Measurements from ENCODE around the gene TEAD3. TPM values are rescaled to one million over a fixed set of nuclear protein-coding genes. Genes with fewer than 3 reads are reported as not detected.

Gene TEAD3
- total RNA-seq, 2 experiments from 2014 or later, result not detected

DNA sequence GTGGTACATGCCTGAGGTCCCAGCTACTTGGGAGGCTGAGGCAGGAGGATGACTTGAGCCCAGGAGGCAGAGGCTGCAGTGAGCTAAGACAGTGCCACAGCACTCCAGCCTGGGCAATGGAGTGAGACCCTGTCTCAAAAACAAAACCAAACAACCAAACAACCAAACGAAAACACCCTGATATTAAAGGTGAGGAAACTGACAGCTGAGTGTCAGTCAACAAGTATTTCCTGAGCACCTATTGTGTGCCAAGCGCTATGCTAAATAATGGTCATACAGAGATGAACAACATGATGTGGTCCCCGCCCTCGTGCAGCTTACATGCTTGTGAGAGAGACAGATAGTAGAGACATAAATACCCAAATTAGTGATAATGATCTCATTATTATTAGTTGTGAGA, 17.7 kb upstream of the TEAD3 start:
- no peaks in the 10 kb centered on the region for H3K9me3 ChIP-seq (ENCODE audit: low read length)

GRCh38 chr6:35512740-35513139, 15.9 kb upstream of the TEAD3 start, which contains the start of gene TULP1:
TULP1 (minus strand) TSS chr6:35512896; CDS start chr6:35512858, 38 bp downstream.
- CTCF ChIA-PET (ENCODE audit: unreplicated experiment), result no interaction called here
- DNase-seq (ENCODE audit: low spot score), result no peak
- intact Hi-C loops (cut with micrococcal nuclease; ENCODE audit: unreplicated experiment), result no loop called here

More for the DNA sequence above, 17.7 kb upstream of the TEAD3 start:
- no peak overlapping the region for H3K4me3 ChIP-seq (ENCODE audit: low read depth, low read length, poor library complexity, severe bottlenecking)
- CTCF ChIA-PET (ENCODE audit: unreplicated experiment), result no interaction called here
- no TSS peak for BruUV-seq (replicated peaks)
- peaks cover 2% of the 10 kb centered on the region for H3K4me1 ChIP-seq (ENCODE audit: insufficient read depth, low read length, poor library complexity, severe bottlenecking)
- H3K9me2 ChIP-seq (ENCODE audit: insufficient read depth, low read length), result no peaks in the 10 kb centered on the region
- intact Hi-C loops (cut with micrococcal nuclease; ENCODE audit: unreplicated experiment), result no loop called here
- no peak for DNase-seq (ENCODE audit: low spot score)
- H2AFZ ChIP-seq (ENCODE audit: low read length), result no peak overlapping the region
- H4K20me1 ChIP-seq (ENCODE audit: insufficient read depth, low read length), result no peaks in the 10 kb centered on the region
- no peak overlapping the region for H3K4me2 ChIP-seq (ENCODE audit: low read length)
- no peak overlapping the region for H3K27ac ChIP-seq (ENCODE audit: low read depth, low read length, poor library complexity, severe bottlenecking)
- POLR2A ChIA-PET, result interaction anchor here (0.7 kb wide), 1 partner anchor 135 kb away, joined by 4 read pairs; no protein-coding TSS in a partner anchor
- no peaks in the 10 kb centered on the region for H3K36me3 ChIP-seq (ENCODE audit: insufficient read depth, low read length)
- no peak for TF ChIP-seq EZH2phosphoT487 (IDR thresholded peaks at IDR 0.05; ENCODE audit: borderline replicate concordance, low read depth, low read length)
- TF ChIP-seq, protein P1, sequence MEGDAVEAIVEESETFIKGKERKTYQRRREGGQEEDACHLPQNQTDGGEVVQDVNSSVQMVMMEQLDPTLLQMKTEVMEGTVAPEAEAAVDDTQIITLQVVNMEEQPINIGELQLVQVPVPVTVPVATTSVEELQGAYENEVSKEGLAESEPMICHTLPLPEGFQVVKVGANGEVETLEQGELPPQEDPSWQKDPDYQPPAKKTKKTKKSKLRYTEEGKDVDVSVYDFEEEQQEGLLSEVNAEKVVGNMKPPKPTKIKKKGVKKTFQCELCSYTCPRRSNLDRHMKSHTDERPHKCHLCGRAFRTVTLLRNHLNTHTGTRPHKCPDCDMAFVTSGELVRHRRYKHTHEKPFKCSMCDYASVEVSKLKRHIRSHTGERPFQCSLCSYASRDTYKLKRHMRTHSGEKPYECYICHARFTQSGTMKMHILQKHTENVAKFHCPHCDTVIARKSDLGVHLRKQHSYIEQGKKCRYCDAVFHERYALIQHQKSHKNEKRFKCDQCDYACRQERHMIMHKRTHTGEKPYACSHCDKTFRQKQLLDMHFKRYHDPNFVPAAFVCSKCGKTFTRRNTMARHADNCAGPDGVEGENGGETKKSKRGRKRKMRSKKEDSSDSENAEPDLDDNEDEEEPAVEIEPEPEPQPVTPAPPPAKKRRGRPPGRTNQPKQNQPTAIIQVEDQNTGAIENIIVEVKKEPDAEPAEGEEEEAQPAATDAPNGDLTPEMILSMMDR (conservative IDR thresholded peaks at IDR 0.05; ENCODE audit: low read length), result no peak
- H3K79me2 ChIP-seq (ENCODE audit: insufficient read depth, low read depth, low read length), result no peaks in the 10 kb centered on the region

DNA sequence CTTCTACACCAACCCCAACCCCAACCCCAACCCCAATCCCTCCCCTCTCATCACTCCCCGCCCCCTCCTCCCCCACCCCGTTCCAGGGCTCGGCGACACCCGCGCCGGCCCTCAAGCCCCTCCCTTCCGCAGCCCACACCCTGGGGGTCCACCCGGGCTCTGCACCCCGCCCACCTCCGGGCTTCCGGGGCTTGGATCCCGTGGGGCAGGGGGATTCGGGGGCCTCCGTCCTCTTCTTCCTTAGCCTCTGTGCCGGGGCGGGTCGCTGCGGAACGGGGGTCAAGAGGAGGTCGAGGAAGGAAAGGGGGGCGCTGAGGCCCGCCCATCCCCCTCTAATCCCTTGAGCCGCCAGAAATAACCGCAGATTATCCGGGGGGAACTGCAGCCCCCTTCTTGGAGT, 15.1 kb upstream of the TEAD3 start:
- no peak for DNase-seq (ENCODE audit: low spot score)
- Histone ChIP-seq H3K79me2 (ENCODE audit: insufficient read depth, low read depth, low read length) (no peaks in the 10 kb centered on the region), H3K4me2 (ENCODE audit: low read length) (no peak overlapping the region), H3K27ac (ENCODE audit: low read depth, low read length, poor library complexity, severe bottlenecking) (no peak overlapping the region), H3K9me2 (ENCODE audit: insufficient read depth, low read length) (no peaks in the 10 kb centered on the region), H3K4me3 (ENCODE audit: low read depth, low read length, poor library complexity, severe bottlenecking) (no peak overlapping the region), H2AFZ (ENCODE audit: low read length) (no peak overlapping the region), H4K20me1 (ENCODE audit: insufficient read depth, low read length) (no peaks in the 10 kb centered on the region), H3K9me3 (ENCODE audit: low read length) (no peaks in the 10 kb centered on the region), H3K36me3 (ENCODE audit: insufficient read depth, low read length) (no peaks in the 10 kb centered on the region), H3K4me1 (ENCODE audit: insufficient read depth, low read length, poor library complexity, severe bottlenecking) (peaks cover 11% of the 10 kb centered on the region)
- ChIA-PET POLR2A (no interaction called here), CTCF (ENCODE audit: unreplicated experiment) (no interaction called here)
- no peak for TF ChIP-seq EZH2phosphoT487 (IDR thresholded peaks at IDR 0.05; ENCODE audit: borderline replicate concordance, low read depth, low read length)
- TF ChIP-seq, protein P1 (conservative IDR thresholded peaks at IDR 0.05; ENCODE audit: low read length), result no peak
- intact Hi-C loops (cut with micrococcal nuclease; ENCODE audit: unreplicated experiment), result no loop called here
- no TSS peak for BruUV-seq (replicated peaks)

More at GRCh38 chr6:35512740-35513139, 15.9 kb upstream of the TEAD3 start, which contains the start of gene TULP1:
- Histone ChIP-seq H3K4me1 (ENCODE audit: insufficient read depth, low read length, poor library complexity, severe bottlenecking) (peaks cover 11% of the 10 kb centered on the region), H3K4me2 (ENCODE audit: low read length) (no peak within 1 kb of the TSS), H2AFZ (ENCODE audit: low read length) (no peak within 1 kb of the TSS), H3K4me3 (ENCODE audit: low read depth, low read length, poor library complexity, severe bottlenecking) (no peak within 1 kb of the TSS), H3K9me3 (ENCODE audit: low read length) (no peaks in the 10 kb centered on the region), H3K9me2 (ENCODE audit: insufficient read depth, low read length) (no peaks in the 10 kb centered on the region), H3K27ac (ENCODE audit: low read depth, low read length, poor library complexity, severe bottlenecking) (no peak within 1 kb of the TSS), H3K79me2 (ENCODE audit: insufficient read depth, low read depth, low read length) (no peaks in the 10 kb centered on the region), H3K36me3 (ENCODE audit: insufficient read depth, low read length) (no peaks in the 10 kb centered on the region), H4K20me1 (ENCODE audit: insufficient read depth, low read length) (no peaks in the 10 kb centered on the region)
- TF ChIP-seq, protein P1 (conservative IDR thresholded peaks at IDR 0.05; ENCODE audit: low read length), result no peak
- TF ChIP-seq EZH2phosphoT487 (IDR thresholded peaks at IDR 0.05; ENCODE audit: borderline replicate concordance, low read depth, low read length), result no peak
- POLR2A ChIA-PET, result no interaction called here
- no TSS peak for BruUV-seq (replicated peaks)
